Prostate gland (tissue), 2 donors: ENCODE measurements around the gene SNRNP70. TPM values are rescaled to one million over a fixed set of nuclear protein-coding genes. Genes with fewer than 3 reads are reported as not detected.

Experiments
- DNase-seq: peaks from one replicate; pipeline ENCODE4 v3.0.0-alpha.2; 2019; ENCODE audit warnings: low spot score
- H3K27ac ChIP-seq, 2 donors: fragments of 200-600 bp; sonication (generic); 2 replicates each; pipeline ENCODE4 v1.5.1; 2017 to 2019
- H3K27me3 ChIP-seq: fragments of 200-600 bp; sonication (generic); replicated peaks from 2 replicates; pipeline ENCODE4 v1.5.1; 2019; ENCODE audit not compliant: insufficient read depth
- H3K36me3 ChIP-seq, 2 donors: fragments of 200-600 bp; sonication (generic); 1 replicate in 1 of 2; 2 replicates in 1 of 2; pipeline versions ENCODE4 v1.5.1 to v1.8.1; 2017 to 2019
- H3K4me1 ChIP-seq: fragments of 200-600 bp; sonication (generic); replicated peaks from 2 replicates; pipeline ENCODE4 v1.5.1; 2019
- H3K4me3 ChIP-seq, 2 donors: fragments of 200-600 bp; sonication (generic); 2 replicates each; pipeline ENCODE4 v1.5.1; 2017 to 2019
- H3K9me3 ChIP-seq: fragments of 200-600 bp; sonication (generic); 2 replicates; pipeline ENCODE4 v1.5.1; 2017
- POLR2A ChIP-seq: fragments of 450-650 bp; IDR thresholded peaks from one replicate; pipeline ENCODE4 v1.6.1; 2016; ENCODE audit warnings: antibody characterized with exemption, mild to moderate bottlenecking
- POLR2AphosphoS5 ChIP-seq: sonication (generic); formaldehyde crosslinking; IDR thresholded peaks from one replicate; pipeline ENCODE4 v1.6.1; 2017; ENCODE audit warnings: antibody characterized with exemption
- WGBS: methylation state at CpG from one replicate; pipeline ENCODE4 v1.1.5; 2018; 5-methylcytosine and 5-hydroxymethylcytosine counted together
- intact Hi-C: fragments of 100-400 bp; cut with DNase I; formaldehyde crosslinking; loops from one replicate; pipeline ENCODE4 v1.14.2; 2022
- total RNA-seq, 2 donors: library from RNA; depleted of rRNA; stranded (reverse); fragments of >200 nt; gene quantifications; one replicate each; pipeline ENCODE4 v1.1.0, GENCODE V29; 2016
- TF ChIP-seq, protein P1 (sequence below), 4 experiments: fragments of 200-600 bp in 2 of 4; fragments of 450-650 bp in 2 of 4; sonication (generic) in 2 of 4; IDR thresholded peaks; 1 replicate in 3 of 4; 2 replicates in 1 of 4; pipeline ENCODE4 v1.5.1; 2016 to 2019; ENCODE audit warnings: antibody characterized with exemption in 4 of 4, mild to moderate bottlenecking in 2 of 4, moderate library complexity in 2 of 4

SNRNP70 gene
- total RNA-seq, 2 donors from 2014 or later = 318 to 391 TPM

DNA sequence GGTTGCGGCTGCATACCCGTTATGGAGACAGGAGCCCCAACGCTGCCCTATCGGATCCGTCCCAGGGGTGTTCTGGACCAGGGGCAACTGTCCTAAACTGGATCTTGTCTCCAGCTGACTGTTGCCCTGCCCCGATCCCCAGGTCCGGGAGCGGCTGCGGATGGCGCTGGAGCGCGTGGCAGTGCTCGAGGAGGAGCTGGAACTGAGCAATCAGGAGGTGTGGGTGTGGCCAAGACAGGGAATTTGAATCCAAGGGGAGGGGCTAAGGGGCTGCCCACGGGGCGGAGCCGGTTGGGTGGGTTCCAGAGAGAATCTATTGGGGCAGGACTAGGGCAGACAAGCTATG, 44.0 kb downstream of the SNRNP70 start:
- no peak for DNase-seq
- TF ChIP-seq, protein P1, sequence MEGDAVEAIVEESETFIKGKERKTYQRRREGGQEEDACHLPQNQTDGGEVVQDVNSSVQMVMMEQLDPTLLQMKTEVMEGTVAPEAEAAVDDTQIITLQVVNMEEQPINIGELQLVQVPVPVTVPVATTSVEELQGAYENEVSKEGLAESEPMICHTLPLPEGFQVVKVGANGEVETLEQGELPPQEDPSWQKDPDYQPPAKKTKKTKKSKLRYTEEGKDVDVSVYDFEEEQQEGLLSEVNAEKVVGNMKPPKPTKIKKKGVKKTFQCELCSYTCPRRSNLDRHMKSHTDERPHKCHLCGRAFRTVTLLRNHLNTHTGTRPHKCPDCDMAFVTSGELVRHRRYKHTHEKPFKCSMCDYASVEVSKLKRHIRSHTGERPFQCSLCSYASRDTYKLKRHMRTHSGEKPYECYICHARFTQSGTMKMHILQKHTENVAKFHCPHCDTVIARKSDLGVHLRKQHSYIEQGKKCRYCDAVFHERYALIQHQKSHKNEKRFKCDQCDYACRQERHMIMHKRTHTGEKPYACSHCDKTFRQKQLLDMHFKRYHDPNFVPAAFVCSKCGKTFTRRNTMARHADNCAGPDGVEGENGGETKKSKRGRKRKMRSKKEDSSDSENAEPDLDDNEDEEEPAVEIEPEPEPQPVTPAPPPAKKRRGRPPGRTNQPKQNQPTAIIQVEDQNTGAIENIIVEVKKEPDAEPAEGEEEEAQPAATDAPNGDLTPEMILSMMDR (IDR thresholded peaks at IDR 0.05) = no peak
- TF ChIP-seq POLR2A (no peak), POLR2AphosphoS5 (no peak)
- no peaks in the 10 kb centered on the region for H3K4me1 ChIP-seq
- no peak overlapping the region for H3K27ac ChIP-seq
- H3K4me3 ChIP-seq = no peak overlapping the region
- H3K27me3 ChIP-seq = no peaks in the 10 kb centered on the region
- H3K36me3 ChIP-seq = no peaks in the 10 kb centered on the region
- intact Hi-C loops = no loop called here
- 73% methylated on average over 16 of the region's 16 CpGs for WGBS
- no peaks in the 10 kb centered on the region for H3K9me3 ChIP-seq

DNA sequence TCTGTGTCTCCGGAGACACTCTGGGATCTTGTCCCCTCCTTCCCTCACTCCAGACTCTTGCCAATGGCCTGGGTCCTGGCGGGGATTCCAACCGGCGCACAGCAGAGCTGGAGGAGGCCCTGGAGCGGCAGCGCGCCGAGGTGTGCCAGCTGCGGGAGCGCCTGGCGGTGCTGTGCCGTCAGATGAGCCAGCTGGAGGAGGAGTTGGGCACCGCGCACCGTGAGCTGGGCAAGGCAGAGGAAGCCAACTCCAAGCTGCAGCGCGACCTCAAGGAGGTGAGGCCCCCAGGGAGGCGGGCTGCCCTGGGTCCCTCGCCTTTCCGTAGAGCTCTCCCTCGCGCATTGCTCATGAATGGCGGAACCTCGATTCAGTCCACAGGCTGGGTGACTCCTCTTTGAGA, 45.1 kb downstream of the SNRNP70 start:
- Histone ChIP-seq H3K36me3 (no peaks in the 10 kb centered on the region), H3K27me3 (no peaks in the 10 kb centered on the region), H3K4me1 (no peaks in the 10 kb centered on the region), H3K9me3 (no peaks in the 10 kb centered on the region), H3K4me3 (no peak overlapping the region), H3K27ac (no peak overlapping the region)
- TF ChIP-seq, protein P1 (IDR thresholded peaks at IDR 0.05) = no peak
- TF ChIP-seq POLR2AphosphoS5 = no peak
- no peak for TF ChIP-seq POLR2A
- WGBS = 91% methylated on average over 24 of the region's 24 CpGs
- intact Hi-C loops = no loop called here
- no peak for DNase-seq

DNA sequence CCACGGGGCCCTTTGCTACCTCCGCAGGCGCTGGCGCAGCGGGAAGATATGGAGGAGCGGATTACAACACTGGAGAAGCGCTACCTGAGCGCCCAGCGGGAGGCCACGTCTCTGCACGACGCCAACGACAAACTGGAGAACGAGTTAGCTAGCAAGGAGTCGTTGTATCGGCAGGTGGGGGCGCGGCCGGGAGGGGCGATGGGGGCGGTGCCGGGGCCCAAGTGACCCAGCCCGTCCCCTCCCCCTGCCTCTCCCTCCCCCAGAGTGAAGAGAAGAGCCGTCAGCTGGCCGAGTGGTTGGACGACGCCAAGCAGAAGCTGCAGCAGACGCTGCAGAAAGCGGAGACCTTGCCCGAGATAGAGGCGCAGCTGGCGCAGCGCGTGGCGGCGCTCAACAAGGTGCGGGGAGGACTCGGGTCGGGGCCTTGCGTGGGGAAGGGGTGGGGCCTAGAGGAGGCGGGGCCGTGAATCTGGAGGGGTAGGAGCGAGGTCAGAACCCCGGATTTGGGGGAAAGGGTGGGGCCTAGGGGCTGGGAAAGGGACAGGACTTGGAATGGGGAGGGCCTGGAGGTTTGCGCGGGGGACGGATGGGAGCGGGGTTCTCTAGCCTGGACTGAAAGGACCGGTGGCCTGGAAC, 47.8 kb downstream of the SNRNP70 start:
- 18% methylated on average over 49 of the region's 49 CpGs for WGBS
- Histone ChIP-seq H3K4me3 (peak overlapping the region; percentile 10 to 23), H3K9me3 (no peaks in the 10 kb centered on the region), H3K36me3 (no peaks in the 10 kb centered on the region), H3K27me3 (no peaks in the 10 kb centered on the region), H3K4me1 (no peaks in the 10 kb centered on the region), H3K27ac (peak overlapping the region; percentile 47 to 62)
- intact Hi-C loops = no loop called here
- TF ChIP-seq POLR2A (no peak), POLR2AphosphoS5 (no peak)
- TF ChIP-seq, protein P1 (IDR thresholded peaks at IDR 0.05) = no peak
- DNase-seq = no peak

DNA sequence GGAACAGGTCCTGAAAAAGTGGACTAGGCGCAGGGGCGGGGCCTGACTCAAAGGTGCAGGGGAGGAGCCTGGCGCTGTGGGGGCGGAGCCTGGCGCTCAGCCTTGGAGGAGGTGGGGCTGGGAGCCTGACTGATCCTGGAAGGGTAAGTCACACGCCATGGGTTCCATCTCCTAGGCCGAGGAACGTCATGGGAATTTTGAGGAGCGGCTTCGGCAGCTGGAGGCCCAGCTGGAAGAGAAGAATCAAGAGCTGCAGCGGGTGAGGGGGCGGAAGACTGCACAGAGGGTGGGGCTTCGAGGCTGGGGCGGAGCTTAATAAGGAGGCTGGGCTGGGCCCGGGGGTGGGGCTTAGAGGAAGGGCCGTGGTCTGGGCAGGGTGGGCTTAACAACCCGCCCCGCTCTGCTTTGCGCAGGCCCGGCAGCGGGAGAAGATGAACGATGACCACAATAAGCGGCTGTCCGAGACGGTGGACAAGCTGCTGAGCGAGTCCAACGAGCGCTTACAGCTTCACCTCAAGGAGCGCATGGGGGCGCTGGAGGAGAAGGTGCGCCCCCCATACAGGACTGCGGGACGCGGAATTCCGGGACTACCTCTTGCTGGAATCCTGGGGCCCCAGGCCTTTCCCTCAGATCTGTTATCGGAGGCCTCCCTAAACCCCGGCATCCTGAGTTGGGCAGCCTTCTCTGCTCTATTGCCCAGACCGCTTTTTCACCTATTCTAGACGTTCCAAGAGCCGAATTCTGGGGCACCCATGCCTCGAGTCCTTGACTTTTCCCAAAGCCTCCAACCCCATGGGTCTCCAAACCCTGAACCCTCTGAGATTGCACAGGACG, 48.6 kb downstream of the SNRNP70 start:
- peak overlapping the region; percentile 10 to 23 for H3K4me3 ChIP-seq
- 24% methylated on average over 42 of the region's 42 CpGs for WGBS
- TF ChIP-seq POLR2A (no peak), POLR2AphosphoS5 (peak; percentile 15)
- TF ChIP-seq, protein P1 (IDR thresholded peaks at IDR 0.05) = peak in 1 of 4 experiments; percentile 10
- peak overlapping the region; percentile 47 to 62 for H3K27ac ChIP-seq
- intact Hi-C loops = no loop called here
- no peaks in the 10 kb centered on the region for H3K36me3 ChIP-seq
- no peaks in the 10 kb centered on the region for H3K27me3 ChIP-seq
- no peaks in the 10 kb centered on the region for H3K9me3 ChIP-seq
- DNase-seq = peak; percentile 71
- H3K4me1 ChIP-seq = no peaks in the 10 kb centered on the region

DNA sequence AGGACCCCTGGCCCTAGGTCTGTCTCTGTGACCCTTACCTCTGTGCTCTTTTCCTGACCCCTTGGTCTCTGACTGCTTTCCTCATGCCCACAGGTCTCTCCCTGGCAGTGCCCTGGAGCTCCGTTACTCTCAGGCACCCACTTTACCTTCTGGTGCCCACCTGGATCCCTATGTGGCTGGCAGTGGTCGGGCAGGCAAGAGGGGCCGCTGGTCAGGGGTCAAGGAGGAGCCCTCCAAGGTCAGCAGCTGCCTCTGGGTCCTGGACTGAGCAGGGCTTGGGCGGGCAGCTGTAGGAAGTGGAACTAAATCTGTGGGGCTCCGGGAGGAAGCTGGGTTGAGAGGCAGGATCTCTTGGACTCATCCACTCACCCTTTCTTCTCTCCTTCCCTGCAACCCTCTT, 50.4 kb downstream of the SNRNP70 start:
- TF ChIP-seq, protein P1 (IDR thresholded peaks at IDR 0.05) = no peak
- TF ChIP-seq POLR2A = no peak
- no peak for TF ChIP-seq POLR2AphosphoS5

More for the DNA sequence above, 50.4 kb downstream of the SNRNP70 start:
- no peak for DNase-seq
- H3K4me3 ChIP-seq = no peak overlapping the region
- H3K4me1 ChIP-seq = no peaks in the 10 kb centered on the region
- no peaks in the 10 kb centered on the region for H3K36me3 ChIP-seq
- WGBS = 88% methylated on average over 5 of the region's 5 CpGs
- intact Hi-C loops = no loop called here
- no peaks in the 10 kb centered on the region for H3K27me3 ChIP-seq
- no peak overlapping the region for H3K27ac ChIP-seq
- no peaks in the 10 kb centered on the region for H3K9me3 ChIP-seq
